ENCODE data around the gene RERE.
"Not testable (repeated sequence)": the region's sequence is repeated elsewhere in the genome, so short reads cannot be mapped to it uniquely, and the experiment has no call there.

Gene RERE

GRCh38 chr1:8751984-8752383 lies 65.5 kb downstream of the RERE start:
- DNase-seq (ENCODE audit: low spot score): no peak

GRCh38 chr1:8747879-8748825 lies 69.3 kb downstream of the RERE start:
- DNase-seq (ENCODE audit: low spot score): no peak

- no peak for DNase-seq (ENCODE audit: low spot score)
Observed at GRCh38 chr1:8746554-8746953, 70.9 kb downstream of the RERE start.

GRCh38 chr1:8745749-8746390 lies 71.6 kb downstream of the RERE start:
- no peak for DNase-seq (ENCODE audit: low spot score)

GRCh38 chr1:8745346-8745745 lies 72.1 kb downstream of the RERE start:
- DNase-seq (ENCODE audit: low spot score): no peak

GRCh38 chr1:8742022-8742924 lies 75.2 kb downstream of the RERE start:
- no peak for DNase-seq (ENCODE audit: low spot score)

- DNase-seq (ENCODE audit: low spot score): no peak
Observed at GRCh38 chr1:8740034-8740449, 77.4 kb downstream of the RERE start.

- no peak for DNase-seq (ENCODE audit: low spot score)
Observed at GRCh38 chr1:8739377-8739776, 78.1 kb downstream of the RERE start.

- no peak for DNase-seq (ENCODE audit: low spot score)
Observed at GRCh38 chr1:8736927-8737326, 80.5 kb downstream of the RERE start.

GRCh38 chr1:8733484-8733883 lies 84.0 kb downstream of the RERE start:
- DNase-seq (ENCODE audit: low spot score): no peak

- no peak for DNase-seq (ENCODE audit: low spot score)
Observed at GRCh38 chr1:8731162-8731561, 86.3 kb downstream of the RERE start.

- DNase-seq (ENCODE audit: low spot score): no peak
Observed at GRCh38 chr1:8728464-8728863, 89.0 kb downstream of the RERE start.

- DNase-seq (ENCODE audit: low spot score): no peak
Observed at GRCh38 chr1:8727809-8728213, 89.6 kb downstream of the RERE start.

GRCh38 chr1:8727316-8727715 lies 90.1 kb downstream of the RERE start:
- not testable (repeated sequence) for DNase-seq (ENCODE audit: low spot score)

- DNase-seq (ENCODE audit: low spot score): not testable (repeated sequence)
Observed at GRCh38 chr1:8726801-8727186, 90.6 kb downstream of the RERE start.

GRCh38 chr1:8723010-8723409 lies 94.4 kb downstream of the RERE start:
- DNase-seq (ENCODE audit: low spot score): no peak

GRCh38 chr1:8722366-8722765 lies 95.1 kb downstream of the RERE start:
- no peak for DNase-seq (ENCODE audit: low spot score)

GRCh38 chr1:8721679-8722324 lies 95.6 kb downstream of the RERE start:
- no peak for DNase-seq (ENCODE audit: low spot score)

GRCh38 chr1:8720347-8720746 lies 97.1 kb downstream of the RERE start:
- DNase-seq (ENCODE audit: low spot score): no peak

- no peak for DNase-seq (ENCODE audit: low spot score)
Observed at GRCh38 chr1:8718850-8719361, 98.5 kb downstream of the RERE start.

GRCh38 chr1:8717148-8717547 lies 100.3 kb downstream of the RERE start:
- DNase-seq (ENCODE audit: low spot score): no peak

GRCh38 chr1:8716238-8716637 lies 101.2 kb downstream of the RERE start:
- DNase-seq (ENCODE audit: low spot score): no peak
